HCT116 (cell line): Measurements from ENCODE around the gene MYO7A. TPM values are rescaled to one million over a fixed set of nuclear protein-coding genes. Genes with fewer than 3 reads are reported as not detected.

ENCODE experiments used
- ATAC-seq: fragments of 200-7000 bp; cut with Tn5 transposase; 2 replicates; pipeline ENCODE4 v1.9.1; 2020; ENCODE audit warnings: mild to moderate bottlenecking, moderate library complexity
- BruUV-seq: library from RNA; stranded (reverse); fragments of 400-500 nt; replicated peaks from 2 replicates; lab custom pipeline; 2021; lab: Mats Ljungman, UMichigan
- CTCF ChIA-PET: fragments of 300-600 bp; sonication (Branson Sonifier 250); formaldehyde crosslinking; loops from one replicate; lab custom pipeline; 2021; ENCODE audit warnings: antibody characterized with exemption; lab: Charles Lee
- POLR2A ChIA-PET: fragments of 300-600, 350-600 bp; sonication (Branson Sonifier 250); formaldehyde crosslinking; loops from one replicate; lab custom pipeline; 2021; ENCODE audit warnings: antibody characterized with exemption; lab: Charles Lee
- RAD21 ChIA-PET, 2 experiments: fragments of 300-600 bp; sonication (Branson Sonifier 250); formaldehyde crosslinking; loops; one replicate each; lab custom pipeline; 2023; ENCODE audit warnings: low total read pairs in 2 of 2; ENCODE audit not compliant: uncharacterized antibody in 2 of 2, unreplicated experiment in 2 of 2, low non-redundant PET in 1 of 2; lab: Charles Lee
- DNase-seq: peaks from one replicate; pipeline ENCODE4 v3.0.0-alpha.2; 2010; ENCODE audit warnings: low read depth, low spot score
- H2AFZ ChIP-seq: fragments of 200-600 bp; shearing (Covaris generic), sonication (generic); 2 replicates; pipeline ENCODE4 v1.6.1; 2017; ENCODE audit warnings: low read depth, mixed run types, mixed read lengths, antibody characterized with exemption, low read length; ENCODE audit not compliant: poor library complexity, severe bottlenecking
- H3K27ac ChIP-seq: 2 replicates; pipeline ENCODE4 v1.5.1; 2012; ENCODE audit warnings: low read depth, low read length
- H3K27me3 ChIP-seq: fragments of 200-600 bp; sonication (generic); 2 replicates; pipeline ENCODE4 v1.6.1; 2016; ENCODE audit warnings: mixed run types, low read length, mixed read lengths; ENCODE audit not compliant: insufficient read depth
- H3K36me3 ChIP-seq, 2 experiments: fragments of 200-500 bp in 1 of 2; fragments of 200-600 bp in 1 of 2; sonication (Bioruptor generic) in 1 of 2; sonication (generic) in 1 of 2; 2 replicates each; pipeline versions ENCODE4 v1.5.1 to v1.6.1; 2014 to 2016; ENCODE audit warnings: low read length in 2 of 2, inconsistent platforms in 1 of 2, mixed read lengths in 1 of 2, mixed run types in 1 of 2; ENCODE audit not compliant: insufficient read depth in 2 of 2, control insufficient read depth in 1 of 2
- H3K4me1 ChIP-seq, 2 experiments: fragments of 200-600 bp in 1 of 2; sonication (generic) in 1 of 2; 2 replicates each; pipeline versions ENCODE4 v1.5.1 to v1.6.1; 2012 to 2017; ENCODE audit warnings: low read length in 2 of 2, inconsistent platforms in 1 of 2, mild to moderate bottlenecking in 1 of 2, mixed read lengths in 1 of 2, mixed run types in 1 of 2, moderate library complexity in 1 of 2; ENCODE audit not compliant: insufficient read depth in 2 of 2, control insufficient read depth in 1 of 2
- H3K4me2 ChIP-seq: fragments of 200-600 bp; sonication (generic); 2 replicates; pipeline ENCODE4 v1.6.1; 2017; ENCODE audit warnings: mixed run types, low read length, mixed read lengths
- H3K4me3 ChIP-seq, 2 experiments: fragments of 200-600 bp in 1 of 2; sonication (generic) in 1 of 2; replicated peaks in 1 of 2; 2 replicates each; pipeline ENCODE4 v1.5.1; 2011 to 2016; ENCODE audit warnings: low read length in 2 of 2, control low read depth in 1 of 2, low read depth in 1 of 2, mild to moderate bottlenecking in 1 of 2, mixed read lengths in 1 of 2, mixed run types in 1 of 2
- H3K79me2 ChIP-seq: fragments of 200-600 bp; sonication (generic); 2 replicates; pipeline ENCODE4 v1.6.1; 2017; ENCODE audit warnings: mild to moderate bottlenecking, mixed run types, low read length, moderate library complexity, mixed read lengths; ENCODE audit not compliant: insufficient read depth
- H3K9ac ChIP-seq: fragments of 200-600 bp; sonication (generic); 2 replicates; pipeline ENCODE4 v1.6.1; 2016; ENCODE audit warnings: low read length, mixed read lengths
- H3K9me2 ChIP-seq: fragments of 200-600 bp; sonication (generic), shearing (Covaris generic); 2 replicates; pipeline ENCODE4 v1.6.1; 2017; ENCODE audit warnings: mixed run types, mild to moderate bottlenecking, moderate library complexity; ENCODE audit not compliant: insufficient read depth
- H3K9me3 ChIP-seq, 2 experiments: fragments of 200-500 bp in 1 of 2; fragments of 200-600 bp in 1 of 2; sonication (Bioruptor generic) in 1 of 2; sonication (generic) in 1 of 2; 2 replicates each; pipeline ENCODE4 v1.6.1; 2014 to 2017; ENCODE audit warnings: low read length in 2 of 2, mixed read lengths in 2 of 2, inconsistent platforms in 1 of 2, low read depth in 1 of 2, mild to moderate bottlenecking in 1 of 2, mixed run types in 1 of 2, moderate library complexity in 1 of 2; ENCODE audit not compliant: control insufficient read depth in 1 of 2, insufficient read depth in 1 of 2
- H4K20me1 ChIP-seq: fragments of 200-600 bp; sonication (generic), shearing (Covaris generic); 2 replicates; pipeline ENCODE4 v1.6.1; 2017; ENCODE audit warnings: mixed run types, mild to moderate bottlenecking, moderate library complexity; ENCODE audit not compliant: insufficient read depth
- CTCF ChIP-seq, 3 experiments: fragments of 200-600 bp in 1 of 3; sonication (generic) in 1 of 3; IDR thresholded peaks in 2 of 3; conservative IDR thresholded peaks in 1 of 3; 2 replicates each; pipeline ENCODE4 v1.5.1; 2012 to 2017; ENCODE audit warnings: low read depth in 2 of 3, low read length in 2 of 3, antibody characterized with exemption in 1 of 3, borderline replicate concordance in 1 of 3, control low read depth in 1 of 3, mild to moderate bottlenecking in 1 of 3, mixed read lengths in 1 of 3, mixed run types in 1 of 3, moderate library complexity in 1 of 3; ENCODE audit not compliant: insufficient read depth in 1 of 3
- TCF7L2 ChIP-seq: IDR thresholded peaks from 2 replicates; pipeline ENCODE4 v1.7.0; 2011; ENCODE audit warnings: borderline replicate concordance, inconsistent platforms; ENCODE audit not compliant: insufficient read depth, insufficient read length; ENCODE audit errors: extremely low read depth
- intact Hi-C: fragments of 100-400 bp; cut with micrococcal nuclease; formaldehyde crosslinking; loops from 2 replicates; pipeline ENCODE4 v1.10.0; 2022
- total RNA-seq: library from RNA; stranded (reverse); gene quantifications from one replicate; pipeline ENCODE4 v1.2.1, GENCODE V29; 2021; ENCODE audit not compliant: unreplicated experiment

The MYO7A gene
- total RNA-seq, 1 experiment from 2014 or later = 1.8 TPM

- Histone ChIP-seq H3K36me3 (no peaks in the 10 kb centered on the region), H3K4me3 (no peak overlapping the region), H3K27ac (no peak overlapping the region), H4K20me1 (no peaks in the 10 kb centered on the region), H3K9me2 (no peaks in the 10 kb centered on the region), H3K4me2 (no peak overlapping the region), H3K79me2 (no peaks in the 10 kb centered on the region), H3K9ac (no peak overlapping the region), H3K4me1 (peaks cover 0 to 3% of the 10 kb centered on the region in 2 experiments; a peak in 2 of 4 replicates), H3K27me3 (no peaks in the 10 kb centered on the region), H2AFZ (no peak overlapping the region), H3K9me3 (no peaks in the 10 kb centered on the region)
- POLR2A ChIA-PET = interaction anchor here (0.8 kb wide), 1 partner anchor 27 kb away, joined by 3 read pairs; no protein-coding TSS in a partner anchor
- CTCF ChIA-PET = interaction anchor here (0.7 to 1.9 kb wide), 9 partner anchors 9 to 182 kb away, joined by 3 to 14 read pairs (median 4); no protein-coding TSS in a partner anchor
- RAD21 ChIA-PET = interaction anchor here in 1 of 2 experiments (0.7 kb wide), 1 partner anchor 54 kb away, joined by 5 read pairs; no protein-coding TSS in a partner anchor
- DNase-seq (no peak), ATAC-seq (peak; percentile 80)
- intact Hi-C loops = no loop called here
- TF ChIP-seq TCF7L2 = no peak
- peak in 2 of 3 experiments; percentile 75 to 77; a peak in 5 of 6 replicates for TF ChIP-seq CTCF (IDR thresholded peaks at IDR 0.05 in 2 of 3, conservative IDR thresholded peaks at IDR 0.05 in 1 of 3; ENCODE audit: borderline replicate concordance in 1 of 3, insufficient read depth in 1 of 3, low read depth in 2 of 3, low read length in 2 of 3)
- BruUV-seq = no TSS peak
Measured at GRCh38 chr11:77101043-77101537, 27.0 kb upstream of the MYO7A start.
